ENCODE data around the gene KCTD12. TPM values are rescaled to one million over a fixed set of nuclear protein-coding genes. Genes with fewer than 3 reads are reported as not detected.
A peak's percentile ranks its signal among the peaks of the same experiment; 100 is the strongest.

Gene KCTD12
- total RNA-seq, 1 donor from 2014 or later = 15.3 TPM

DNA sequence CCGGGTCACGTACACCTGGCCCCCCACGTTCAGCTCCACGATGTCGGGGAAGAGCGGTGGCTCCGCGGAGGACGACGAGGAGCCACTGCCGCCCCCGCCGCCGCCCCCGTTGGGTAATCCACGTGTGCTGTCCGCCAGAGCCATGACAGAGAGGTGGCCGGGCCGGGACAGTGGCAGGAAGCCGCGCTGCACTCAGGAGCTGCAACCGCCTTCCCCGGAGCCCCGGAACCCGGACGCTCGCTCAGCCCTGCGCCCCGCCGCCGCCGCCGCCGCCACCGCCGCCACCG is 257 bp downstream of the KCTD12 start:
- TF ChIP-seq, protein P1, sequence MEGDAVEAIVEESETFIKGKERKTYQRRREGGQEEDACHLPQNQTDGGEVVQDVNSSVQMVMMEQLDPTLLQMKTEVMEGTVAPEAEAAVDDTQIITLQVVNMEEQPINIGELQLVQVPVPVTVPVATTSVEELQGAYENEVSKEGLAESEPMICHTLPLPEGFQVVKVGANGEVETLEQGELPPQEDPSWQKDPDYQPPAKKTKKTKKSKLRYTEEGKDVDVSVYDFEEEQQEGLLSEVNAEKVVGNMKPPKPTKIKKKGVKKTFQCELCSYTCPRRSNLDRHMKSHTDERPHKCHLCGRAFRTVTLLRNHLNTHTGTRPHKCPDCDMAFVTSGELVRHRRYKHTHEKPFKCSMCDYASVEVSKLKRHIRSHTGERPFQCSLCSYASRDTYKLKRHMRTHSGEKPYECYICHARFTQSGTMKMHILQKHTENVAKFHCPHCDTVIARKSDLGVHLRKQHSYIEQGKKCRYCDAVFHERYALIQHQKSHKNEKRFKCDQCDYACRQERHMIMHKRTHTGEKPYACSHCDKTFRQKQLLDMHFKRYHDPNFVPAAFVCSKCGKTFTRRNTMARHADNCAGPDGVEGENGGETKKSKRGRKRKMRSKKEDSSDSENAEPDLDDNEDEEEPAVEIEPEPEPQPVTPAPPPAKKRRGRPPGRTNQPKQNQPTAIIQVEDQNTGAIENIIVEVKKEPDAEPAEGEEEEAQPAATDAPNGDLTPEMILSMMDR (IDR thresholded peaks at IDR 0.05; ENCODE audit: insufficient read depth, low read length, severe bottlenecking) = no peak
- FAIRE-seq (no peak), DNase-seq (ENCODE audit: low read depth) (no peak)
- no peaks in the 10 kb centered on the region for H3K36me3 ChIP-seq (ENCODE audit: control insufficient read depth, insufficient read depth, low read length)
- H3K4me3 ChIP-seq (ENCODE audit: low read depth, low read length) = peak overlapping the region; percentile 66
- no peaks in the 10 kb centered on the region for H3K27me3 ChIP-seq (ENCODE audit: control insufficient read depth, insufficient read depth, low read length)

DNA sequence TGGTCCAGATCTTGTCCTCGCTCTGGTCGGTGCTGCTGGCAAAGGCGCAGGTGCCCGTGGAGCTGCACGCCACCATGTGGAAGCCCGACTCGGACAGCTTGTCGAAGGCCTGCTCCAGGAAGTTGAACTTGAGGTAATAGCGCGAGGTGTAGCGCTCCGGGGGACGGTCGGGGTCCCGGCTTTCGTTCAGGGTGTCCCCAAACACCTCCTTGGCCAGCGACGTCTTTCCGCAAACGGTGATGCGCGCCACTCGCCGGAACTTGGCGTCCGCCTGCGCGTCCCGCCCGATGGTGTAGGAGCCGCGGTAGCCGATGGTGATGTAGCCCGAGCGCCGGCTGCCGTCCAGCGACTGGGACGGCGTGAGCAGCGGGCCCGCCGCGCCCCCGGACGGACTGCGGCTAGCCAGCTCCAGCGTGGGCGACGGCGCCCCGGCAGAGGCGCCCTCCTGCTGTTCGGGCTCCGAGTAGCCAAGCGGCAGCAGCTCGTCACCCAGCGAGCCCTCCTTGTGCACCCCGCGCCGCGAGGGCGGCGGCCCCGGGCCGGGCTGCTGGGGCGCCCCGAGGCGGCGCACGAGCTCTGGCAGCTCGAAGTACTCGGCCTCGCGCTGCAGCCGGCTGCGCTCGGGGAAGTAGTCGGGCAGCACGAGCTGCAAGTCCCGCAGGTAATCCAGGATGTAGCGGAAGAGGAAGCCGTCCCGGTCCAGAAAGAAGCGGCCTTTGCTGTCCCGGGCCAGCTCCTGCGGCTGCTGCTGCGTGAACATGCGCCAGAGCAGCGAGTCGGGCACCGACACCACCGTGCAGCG is 801 bp downstream of the KCTD12 start:
- FAIRE-seq (no peak), DNase-seq (ENCODE audit: low read depth) (peak; percentile 59)
- H3K4me3 ChIP-seq (ENCODE audit: low read depth, low read length) = peak overlapping the region; percentile 66
- TF ChIP-seq, protein P1 (IDR thresholded peaks at IDR 0.05; ENCODE audit: insufficient read depth, low read length, severe bottlenecking) = peak; percentile 63
- H3K36me3 ChIP-seq (ENCODE audit: control insufficient read depth, insufficient read depth, low read length) = no peaks in the 10 kb centered on the region
- no peaks in the 10 kb centered on the region for H3K27me3 ChIP-seq (ENCODE audit: control insufficient read depth, insufficient read depth, low read length)

DNA sequence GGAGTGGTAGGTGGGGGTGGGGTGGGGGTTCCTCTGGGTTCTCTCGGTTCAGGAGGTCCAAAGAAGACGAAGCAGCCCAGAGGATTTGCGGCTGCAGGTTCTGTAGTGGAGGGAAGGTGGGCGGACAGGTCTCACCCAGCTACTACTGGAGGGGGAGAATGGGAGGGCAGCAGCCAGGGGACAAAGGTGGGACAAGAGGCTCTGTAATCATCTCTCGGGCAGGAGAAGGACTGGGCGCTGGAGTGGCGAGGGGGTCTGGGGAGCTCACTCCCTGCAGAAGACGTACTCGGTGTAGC is 1.4 kb downstream of the KCTD12 start:
- FAIRE-seq = no peak

DNA sequence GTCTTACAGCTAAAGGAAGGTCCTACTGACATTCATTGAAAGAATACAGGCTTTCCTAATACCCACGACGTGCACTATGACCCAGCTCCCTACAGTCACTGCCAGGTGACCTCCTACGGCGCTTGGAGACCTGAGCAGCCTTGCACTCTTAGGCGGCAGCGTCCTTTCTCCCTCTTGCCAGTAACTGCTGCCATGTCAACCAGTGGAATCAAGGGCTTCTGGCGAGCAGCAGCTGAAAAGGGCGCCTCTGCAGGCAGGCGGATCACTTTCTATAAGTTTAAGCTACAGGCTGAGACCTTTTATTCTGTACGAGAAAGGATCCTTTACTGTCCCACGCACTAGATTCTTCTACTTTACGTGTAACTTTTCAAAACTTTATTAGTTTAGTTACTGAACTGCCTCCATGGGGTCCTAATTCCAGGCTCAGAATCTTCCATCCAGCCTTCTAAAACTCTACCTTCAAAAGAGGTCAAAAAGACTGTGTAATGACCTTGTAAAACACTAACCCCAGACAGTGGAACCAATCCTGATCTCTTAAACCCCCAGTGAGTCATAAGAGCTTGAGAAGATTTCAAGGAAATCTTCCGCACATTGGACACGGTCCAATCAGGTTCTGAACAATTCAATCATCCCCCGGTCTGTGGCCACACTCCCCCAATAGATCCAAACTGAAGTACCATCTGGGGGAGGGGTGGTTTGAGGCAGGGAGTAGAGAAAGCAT is 1.9 kb downstream of the KCTD12 start:
- FAIRE-seq = no peak
- Histone ChIP-seq H3K4me3 (ENCODE audit: low read depth, low read length) (peak overlapping the region; percentile 66), H3K27me3 (ENCODE audit: control insufficient read depth, insufficient read depth, low read length) (no peaks in the 10 kb centered on the region), H3K36me3 (ENCODE audit: control insufficient read depth, insufficient read depth, low read length) (no peaks in the 10 kb centered on the region)
- DNase-seq (ENCODE audit: low read depth) = peak; percentile 40
- TF ChIP-seq, protein P1 (IDR thresholded peaks at IDR 0.05; ENCODE audit: insufficient read depth, low read length, severe bottlenecking) = peak; percentile 40

More for the DNA sequence above, 1.4 kb downstream of the KCTD12 start:
- DNase-seq (ENCODE audit: low read depth) = no peak
- Histone ChIP-seq H3K4me3 (ENCODE audit: low read depth, low read length) (peak overlapping the region; percentile 66), H3K27me3 (ENCODE audit: control insufficient read depth, insufficient read depth, low read length) (no peaks in the 10 kb centered on the region), H3K36me3 (ENCODE audit: control insufficient read depth, insufficient read depth, low read length) (no peaks in the 10 kb centered on the region)
- TF ChIP-seq, protein P1 (IDR thresholded peaks at IDR 0.05; ENCODE audit: insufficient read depth, low read length, severe bottlenecking) = no peak

DNA sequence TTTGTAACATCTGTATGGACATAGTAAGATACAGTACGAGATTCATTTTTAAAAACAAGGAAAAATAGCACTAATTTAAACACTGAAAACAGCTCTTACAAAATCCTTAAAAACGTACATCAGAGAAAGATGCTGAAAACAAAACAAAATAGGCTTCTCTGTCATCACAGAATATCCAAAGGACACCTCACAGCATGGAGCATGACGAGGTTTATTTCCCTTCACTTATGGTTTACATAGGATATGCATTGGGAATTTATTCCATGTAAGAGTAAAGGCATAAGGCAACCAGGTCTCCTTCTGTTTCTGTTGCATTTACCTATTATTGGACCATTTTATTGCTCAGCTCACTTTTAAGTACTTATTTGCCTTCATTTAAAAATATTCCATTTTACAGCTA is 3.0 kb downstream of the KCTD12 start:
- no peaks in the 10 kb centered on the region for H3K27me3 ChIP-seq (ENCODE audit: control insufficient read depth, insufficient read depth, low read length)
- FAIRE-seq (no peak), DNase-seq (ENCODE audit: low read depth) (no peak)
- H3K36me3 ChIP-seq (ENCODE audit: control insufficient read depth, insufficient read depth, low read length) = no peaks in the 10 kb centered on the region
- no peak overlapping the region for H3K4me3 ChIP-seq (ENCODE audit: low read depth, low read length)
- TF ChIP-seq, protein P1 (IDR thresholded peaks at IDR 0.05; ENCODE audit: insufficient read depth, low read length, severe bottlenecking) = no peak
